ENCODE results near the gene FHIT. TPM values are rescaled to one million over a fixed set of nuclear protein-coding genes. Genes with fewer than 3 reads are reported as not detected.

FHIT gene
- total and polyA plus RNA-seq, 2 experiments from 2014 or later: 9.7 to 16.2 TPM

DNA sequence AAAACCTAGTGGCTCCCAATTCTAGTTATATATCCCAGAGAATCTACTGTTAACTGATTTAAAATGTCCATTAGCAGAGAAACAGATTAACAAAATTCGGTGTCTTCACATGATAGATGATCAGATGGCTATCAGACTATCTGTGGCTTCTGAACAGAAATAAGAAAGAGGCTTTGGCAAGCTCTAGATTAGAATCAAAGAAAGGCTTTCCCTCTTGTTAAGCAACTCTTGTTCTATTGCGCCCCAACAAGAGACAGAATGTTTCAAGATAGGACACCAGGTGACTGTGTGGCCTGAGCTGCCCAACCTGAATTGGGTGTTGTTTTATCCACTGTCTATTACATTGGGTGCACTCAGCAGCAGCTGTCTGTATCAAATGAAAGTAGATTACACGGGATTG, 483.7 kb downstream of the FHIT start:
- WGBS (ENCODE audit: low lambda C conversion rate, missing lambda C conversion rate): 49% methylated on average over 3 of the region's 3 CpGs

DNA sequence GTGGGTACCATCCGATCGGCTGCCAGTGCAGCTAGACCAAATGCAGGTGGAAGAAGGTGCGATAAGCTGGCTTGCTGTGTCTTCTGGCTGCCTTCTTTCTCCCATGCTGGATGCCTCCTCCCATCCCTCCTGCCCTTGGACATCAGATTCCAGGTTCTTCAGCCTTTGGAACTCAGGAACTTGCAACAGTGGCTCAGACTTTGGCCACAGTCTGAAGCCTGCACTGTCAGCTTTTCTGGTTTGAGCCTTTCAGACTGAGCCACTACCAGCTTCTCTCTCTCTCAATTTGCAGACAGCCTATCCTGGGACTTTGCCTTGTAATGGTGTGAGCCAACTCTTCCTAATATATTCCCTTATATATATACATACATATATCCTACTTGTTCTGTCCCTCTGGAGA, 485.5 kb downstream of the FHIT start:
- Histone ChIP-seq H4K20me1 (ENCODE audit: insufficient read depth, poor library complexity, severe bottlenecking) (no peaks in the 10 kb centered on the region), H3K4me2 (no peak overlapping the region), H3K9me2 (replicated peaks; ENCODE audit: insufficient read depth) (no peaks in the 10 kb centered on the region), H3K79me2 (no peaks in the 10 kb centered on the region), H3K27me3 (no peaks in the 10 kb centered on the region), H3K36me3 (replicated peaks; ENCODE audit: insufficient read depth, low read depth) (no peaks in the 10 kb centered on the region), H3K4me1 (ENCODE audit: insufficient read depth) (no peaks in the 10 kb centered on the region), H3K9me3 (ENCODE audit: low read depth) (no peaks in the 10 kb centered on the region), H3K4me3 (no peak overlapping the region), H3K27ac (no peak overlapping the region), H2AFZ (no peak overlapping the region)
- DNase-seq (ENCODE audit: low spot score): no peak
- WGBS (ENCODE audit: low lambda C conversion rate, missing lambda C conversion rate): 80% methylated on average over 3 of the region's 3 CpGs
- TF ChIP-seq, protein P1, sequence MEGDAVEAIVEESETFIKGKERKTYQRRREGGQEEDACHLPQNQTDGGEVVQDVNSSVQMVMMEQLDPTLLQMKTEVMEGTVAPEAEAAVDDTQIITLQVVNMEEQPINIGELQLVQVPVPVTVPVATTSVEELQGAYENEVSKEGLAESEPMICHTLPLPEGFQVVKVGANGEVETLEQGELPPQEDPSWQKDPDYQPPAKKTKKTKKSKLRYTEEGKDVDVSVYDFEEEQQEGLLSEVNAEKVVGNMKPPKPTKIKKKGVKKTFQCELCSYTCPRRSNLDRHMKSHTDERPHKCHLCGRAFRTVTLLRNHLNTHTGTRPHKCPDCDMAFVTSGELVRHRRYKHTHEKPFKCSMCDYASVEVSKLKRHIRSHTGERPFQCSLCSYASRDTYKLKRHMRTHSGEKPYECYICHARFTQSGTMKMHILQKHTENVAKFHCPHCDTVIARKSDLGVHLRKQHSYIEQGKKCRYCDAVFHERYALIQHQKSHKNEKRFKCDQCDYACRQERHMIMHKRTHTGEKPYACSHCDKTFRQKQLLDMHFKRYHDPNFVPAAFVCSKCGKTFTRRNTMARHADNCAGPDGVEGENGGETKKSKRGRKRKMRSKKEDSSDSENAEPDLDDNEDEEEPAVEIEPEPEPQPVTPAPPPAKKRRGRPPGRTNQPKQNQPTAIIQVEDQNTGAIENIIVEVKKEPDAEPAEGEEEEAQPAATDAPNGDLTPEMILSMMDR (IDR thresholded peaks at IDR 0.05; ENCODE audit: poor library complexity): no peak
- TF ChIP-seq EZH2phosphoT487 (IDR thresholded peaks at IDR 0.05; ENCODE audit: low read depth, severe bottlenecking, unreplicated experiment) (no peak), EZH2 (IDR thresholded peaks at IDR 0.05; ENCODE audit: borderline replicate concordance) (no peak)

More for the DNA sequence above, 483.7 kb downstream of the FHIT start:
- H3K4me2 ChIP-seq: no peak overlapping the region
- no peak for DNase-seq (ENCODE audit: low spot score)
- no peaks in the 10 kb centered on the region for H3K9me3 ChIP-seq (ENCODE audit: low read depth)
- no peaks in the 10 kb centered on the region for H3K27me3 ChIP-seq
- no peaks in the 10 kb centered on the region for H3K36me3 ChIP-seq (replicated peaks; ENCODE audit: insufficient read depth, low read depth)
- no peaks in the 10 kb centered on the region for H4K20me1 ChIP-seq (ENCODE audit: insufficient read depth, poor library complexity, severe bottlenecking)
- H3K4me3 ChIP-seq: no peak overlapping the region
- no peak overlapping the region for H3K27ac ChIP-seq
- H3K9me2 ChIP-seq (replicated peaks; ENCODE audit: insufficient read depth): no peaks in the 10 kb centered on the region
- H2AFZ ChIP-seq: no peak overlapping the region
- no peaks in the 10 kb centered on the region for H3K79me2 ChIP-seq
- TF ChIP-seq EZH2phosphoT487 (IDR thresholded peaks at IDR 0.05; ENCODE audit: low read depth, severe bottlenecking, unreplicated experiment) (no peak), EZH2 (IDR thresholded peaks at IDR 0.05; ENCODE audit: borderline replicate concordance) (no peak)
- H3K4me1 ChIP-seq (ENCODE audit: insufficient read depth): no peaks in the 10 kb centered on the region

DNA sequence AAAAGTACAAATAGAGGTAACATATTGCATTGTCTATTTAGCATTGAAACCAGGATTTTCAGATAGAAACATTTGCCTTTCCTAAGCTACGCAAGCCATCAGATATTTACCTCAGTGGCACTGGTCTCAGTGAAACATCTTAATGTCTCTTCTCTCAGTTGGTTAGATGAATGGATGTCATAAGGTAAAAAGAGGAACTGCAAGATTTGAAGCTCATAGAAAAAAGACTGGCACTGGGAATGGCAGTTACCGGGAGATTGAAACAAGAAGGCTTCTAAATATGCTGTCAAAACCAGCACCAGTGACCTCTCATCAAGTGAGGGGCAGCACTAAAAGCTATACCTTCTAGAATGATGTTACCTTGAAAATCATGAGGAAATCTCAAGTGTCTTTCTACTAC, 486.4 kb downstream of the FHIT start:
- 92% methylated on average over 2 of the region's 2 CpGs for WGBS (ENCODE audit: low lambda C conversion rate, missing lambda C conversion rate)
- no peak overlapping the region for H3K27ac ChIP-seq
- H3K27me3 ChIP-seq: no peaks in the 10 kb centered on the region
- TF ChIP-seq, protein P1 (IDR thresholded peaks at IDR 0.05; ENCODE audit: poor library complexity): no peak
- TF ChIP-seq EZH2phosphoT487 (IDR thresholded peaks at IDR 0.05; ENCODE audit: low read depth, severe bottlenecking, unreplicated experiment): no peak
- no peak for TF ChIP-seq EZH2 (IDR thresholded peaks at IDR 0.05; ENCODE audit: borderline replicate concordance)
- no peaks in the 10 kb centered on the region for H3K9me2 ChIP-seq (replicated peaks; ENCODE audit: insufficient read depth)
- no peaks in the 10 kb centered on the region for H3K36me3 ChIP-seq (replicated peaks; ENCODE audit: insufficient read depth, low read depth)
- H3K4me1 ChIP-seq (ENCODE audit: insufficient read depth): no peaks in the 10 kb centered on the region
- H4K20me1 ChIP-seq (ENCODE audit: insufficient read depth, poor library complexity, severe bottlenecking): no peaks in the 10 kb centered on the region
- no peak overlapping the region for H2AFZ ChIP-seq
- DNase-seq (ENCODE audit: low spot score): no peak
- H3K9me3 ChIP-seq (ENCODE audit: low read depth): no peaks in the 10 kb centered on the region
- no peaks in the 10 kb centered on the region for H3K79me2 ChIP-seq
- H3K4me2 ChIP-seq: no peak overlapping the region
- no peak overlapping the region for H3K4me3 ChIP-seq

DNA sequence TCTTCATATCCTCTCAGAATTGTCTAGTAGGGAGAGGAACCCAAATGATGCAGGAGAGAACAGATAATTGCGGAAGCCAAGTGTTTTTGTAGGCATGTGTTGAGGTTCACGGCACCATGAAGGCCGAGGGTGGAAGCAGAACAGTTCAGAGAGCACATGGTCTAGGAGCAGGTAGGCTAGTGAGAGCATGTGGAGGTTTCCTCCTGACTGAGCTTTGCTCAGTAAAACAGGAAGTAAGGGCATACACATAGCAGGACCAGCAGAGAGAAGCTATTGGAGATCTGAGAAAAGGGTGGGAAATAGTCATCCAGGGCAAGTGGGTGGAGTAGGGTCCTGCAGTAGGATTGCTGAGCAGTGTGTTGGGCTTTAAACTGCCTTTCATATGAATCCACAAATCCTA, 491.1 kb downstream of the FHIT start:
- Histone ChIP-seq H3K9me3 (ENCODE audit: low read depth) (no peaks in the 10 kb centered on the region), H2AFZ (no peak overlapping the region), H3K4me2 (no peak overlapping the region), H3K79me2 (no peaks in the 10 kb centered on the region), H3K36me3 (replicated peaks; ENCODE audit: insufficient read depth, low read depth) (no peaks in the 10 kb centered on the region), H3K9me2 (replicated peaks; ENCODE audit: insufficient read depth) (no peaks in the 10 kb centered on the region), H3K27ac (no peak overlapping the region), H4K20me1 (ENCODE audit: insufficient read depth, poor library complexity, severe bottlenecking) (no peaks in the 10 kb centered on the region), H3K4me1 (ENCODE audit: insufficient read depth) (no peaks in the 10 kb centered on the region), H3K27me3 (no peaks in the 10 kb centered on the region), H3K4me3 (no peak overlapping the region)
- 96% methylated on average over 3 of the region's 3 CpGs for WGBS (ENCODE audit: low lambda C conversion rate, missing lambda C conversion rate)
- TF ChIP-seq EZH2phosphoT487 (IDR thresholded peaks at IDR 0.05; ENCODE audit: low read depth, severe bottlenecking, unreplicated experiment) (no peak), EZH2 (IDR thresholded peaks at IDR 0.05; ENCODE audit: borderline replicate concordance) (no peak)
- TF ChIP-seq, protein P1 (IDR thresholded peaks at IDR 0.05; ENCODE audit: poor library complexity): no peak
- DNase-seq (ENCODE audit: low spot score): no peak

All from hepatocyte (in vitro differentiated cells).